ENCODE results near the gene LAD1. TPM values are rescaled to one million over a fixed set of nuclear protein-coding genes. Genes with fewer than 3 reads are reported as not detected.
A peak's percentile ranks its signal among the peaks of the same experiment; 100 is the strongest.

LAD1 gene
- total and polyA plus RNA-seq, 2 of the 4 experiments (the other 2 are of a cell fraction), result under 0.01 to 0.07 TPM

GRCh38 chr1:201447903-201448871 lies 49.1 kb upstream of the LAD1 start:
- Histone ChIP-seq H2BK120ac (ENCODE audit: low read depth, low read length) (peak overlapping the region; percentile 38), H3K9ac (ENCODE audit: low read depth, low read length) (no peak overlapping the region), H3K79me1 (ENCODE audit: low read depth in 1 of 2, low read length in 2 of 2) (peaks cover 0 to 3% of the 10 kb centered on the region in 2 experiments; a peak in 1 of 4 replicates), H2BK5ac (ENCODE audit: low read depth, low read length, poor library complexity, severe bottlenecking) (no peak overlapping the region), H2BK20ac (ENCODE audit: low read depth, low read length) (0 out of 2 replicates have a peak overlapping the region, but pooled peaks have one; percentile 38), H3K4me1 (ENCODE audit: control insufficient read depth, insufficient read depth, low read length) (peaks cover 13% of the 10 kb centered on the region), H3K4me3 (ENCODE audit: insufficient read depth, low read depth, low read length) (no peak overlapping the region), H2AK9ac (replicated peaks; ENCODE audit: low read depth, low read length, poor library complexity) (peak overlapping the region; percentile 89), H4K5ac (ENCODE audit: low read depth, low read length) (peak overlapping the region; percentile 17; the same call in 1 of the 2 replicates), H3K9me1 (ENCODE audit: insufficient read depth, low read length) (no peaks in the 10 kb centered on the region), H3K27me3 (ENCODE audit: control insufficient read depth, insufficient read depth, low read length) (no peaks in the 10 kb centered on the region), H2BK15ac (ENCODE audit: low read depth, low read length) (peak overlapping the region; percentile 83; the same call in 2 of the 3 replicates), H4K20me1 (ENCODE audit: insufficient read depth, low read length) (no peaks in the 10 kb centered on the region), H3K36me3 (ENCODE audit: control insufficient read depth, insufficient read depth, low read length) (no peaks in the 10 kb centered on the region), H3K9me3 (ENCODE audit: control insufficient read depth, insufficient read depth, low read length) (no peaks in the 10 kb centered on the region), H3K18ac (ENCODE audit: low read depth, low read length) (peak overlapping the region; percentile 13; the same call in 1 of the 2 replicates), H4K8ac (ENCODE audit: low read depth in 2 of 2, low read length in 2 of 2) (peak overlapping the region in 1 of 2 experiments; percentile 62; a peak in 3 of 4 replicates), H4K91ac (ENCODE audit: insufficient read depth, low read depth, low read length) (peak overlapping the region; percentile 30), H3K4me2 (ENCODE audit: low read depth, low read length) (peak overlapping the region; percentile 7; the same call in 1 of the 2 replicates), H3K23ac (ENCODE audit: low read depth, low read length) (no peak overlapping the region), H2AFZ (replicated peaks; ENCODE audit: low read length, poor library complexity) (peak overlapping the region; percentile 53), H3K56ac (ENCODE audit: extremely low read depth, insufficient read depth, low read length) (no peak overlapping the region), H3K4ac (ENCODE audit: low read depth, low read length) (peak overlapping the region; percentile 66), H2AK5ac (ENCODE audit: low read depth, low read length) (peak overlapping the region; percentile 17), H3K14ac (replicated peaks; ENCODE audit: low read depth, low read length) (0 out of 2 replicates have a peak overlapping the region, but pooled peaks have one; percentile 3), H3K27ac (ENCODE audit: insufficient read depth, low read length) (no peak overlapping the region)
- no TSS peak for BruUV-seq (replicated peaks)
- in situ Hi-C loops (cut with MboI; ENCODE audit: low sequenced_read_pairs) (loop anchor here (10.0 kb wide), 1 partner anchor 67 kb away; no protein-coding TSS in a partner anchor), dilution Hi-C loops (cut with HindIII; ENCODE audit: low sequenced_read_pairs, unreplicated experiment) (no loop called here), intact Hi-C loops (cut with micrococcal nuclease) (loop anchor here (1.0 kb wide), 1 partner anchor 65 kb away; no protein-coding TSS in a partner anchor)
- DNase-seq (peak; percentile 70), ATAC-seq (ENCODE audit: low read depth) (peak; percentile 75)
- no CpG with 5 or more reads among the region's 20 CpGs for WGBS, 2 experiments (ENCODE audit: extremely low coverage in 2 of 2, insufficient read length in 1 of 2)
- peak; percentile 74 for TF ChIP-seq CTCF (conservative IDR thresholded peaks at IDR 0.05; ENCODE audit: low read depth, low read length)
- TF ChIP-seq MAFK (IDR thresholded peaks at IDR 0.05; ENCODE audit: low read depth, low read length), result no peak
- peak; percentile 27; the same call in 1 of the 2 replicates for TF ChIP-seq MAZ (IDR thresholded peaks at IDR 0.05; ENCODE audit: borderline replicate concordance, low read depth, low read length)
- TF ChIP-seq CHD1 (IDR thresholded peaks at IDR 0.05; ENCODE audit: low read depth, low read length), result no peak
- TF ChIP-seq SMC3 (IDR thresholded peaks at IDR 0.05; ENCODE audit: low read depth, low read length), result peak; percentile 90
- TF ChIP-seq RAD21 (IDR thresholded peaks at IDR 0.05; ENCODE audit: low read length), result peak; percentile 85
- CTCF ChIA-PET, result interaction anchor here (0.6 to 1.9 kb wide), 11 partner anchors 9 to 65 kb away, joined by 3 to 26 read pairs (median 4); partner anchors contain the start of gene PHLDA3
- POLR2A ChIA-PET (ENCODE audit: unreplicated experiment), result interaction anchor here (0.6 kb wide), 1 partner anchor 32 kb away, joined by 3 read pairs; no protein-coding TSS in a partner anchor
